ENCODE measurements around the gene GATAD2A.

The GATAD2A gene

GRCh38 chr19:19491321-19492025, 86.0 kb downstream of the GATAD2A start:
- Histone ChIP-seq H3K4me3 (ENCODE audit: low read depth in 1 of 2, low read length in 2 of 2) (no peak overlapping the region), H3K27me3 (ENCODE audit: control insufficient read depth in 1 of 2, insufficient read depth in 2 of 2, low read length in 2 of 2) (no peaks in the 10 kb centered on the region), H3K9ac (ENCODE audit: low read length) (no peak overlapping the region), H3K27ac (ENCODE audit: low read depth, low read length) (no peak overlapping the region), H3K9me3 (ENCODE audit: low read length) (no peaks in the 10 kb centered on the region), H3K36me3 (ENCODE audit: insufficient read depth, low read length) (peaks cover 31% of the 10 kb centered on the region), H3K4me1 (ENCODE audit: insufficient read depth, low read length) (peaks cover 29% of the 10 kb centered on the region)

GRCh38 chr19:19492026-19492610, 86.6 kb downstream of the GATAD2A start:
- Histone ChIP-seq H3K36me3 (ENCODE audit: insufficient read depth, low read length) (peaks cover 36% of the 10 kb centered on the region), H3K4me1 (ENCODE audit: insufficient read depth, low read length) (peaks cover 29% of the 10 kb centered on the region), H3K9me3 (ENCODE audit: low read length) (no peaks in the 10 kb centered on the region), H3K9ac (ENCODE audit: low read length) (no peak overlapping the region), H3K4me3 (ENCODE audit: low read depth in 1 of 2, low read length in 2 of 2) (no peak overlapping the region), H3K27me3 (ENCODE audit: control insufficient read depth in 1 of 2, insufficient read depth in 2 of 2, low read length in 2 of 2) (no peaks in the 10 kb centered on the region), H3K27ac (ENCODE audit: low read depth, low read length) (no peak overlapping the region)

- no peak overlapping the region for H3K9ac ChIP-seq (ENCODE audit: low read length)
Observed at GRCh38 chr19:19493841-19494546, 88.5 kb downstream of the GATAD2A start.

GRCh38 chr19:19495614-19496603, 90.4 kb downstream of the GATAD2A start:
- Histone ChIP-seq H3K4me1 (ENCODE audit: insufficient read depth, low read length) (no peaks in the 10 kb centered on the region), H3K27ac (ENCODE audit: low read depth, low read length) (no peak overlapping the region), H3K27me3 (ENCODE audit: control insufficient read depth in 1 of 2, insufficient read depth in 2 of 2, low read length in 2 of 2) (no peaks in the 10 kb centered on the region), H3K9me3 (ENCODE audit: low read length) (no peaks in the 10 kb centered on the region), H3K36me3 (ENCODE audit: insufficient read depth, low read length) (peaks cover 45% of the 10 kb centered on the region), H3K4me3 (ENCODE audit: low read depth in 1 of 2, low read length in 2 of 2) (no peak overlapping the region), H3K9ac (ENCODE audit: low read length) (no peak overlapping the region)

More at GRCh38 chr19:19493841-19494546, 88.5 kb downstream of the GATAD2A start:
- Histone ChIP-seq H3K36me3 (ENCODE audit: insufficient read depth, low read length) (peaks cover 41% of the 10 kb centered on the region), H3K27me3 (ENCODE audit: control insufficient read depth in 1 of 2, insufficient read depth in 2 of 2, low read length in 2 of 2) (no peaks in the 10 kb centered on the region), H3K9me3 (ENCODE audit: low read length) (no peaks in the 10 kb centered on the region), H3K4me3 (ENCODE audit: low read depth in 1 of 2, low read length in 2 of 2) (no peak overlapping the region), H3K27ac (ENCODE audit: low read depth, low read length) (no peak overlapping the region), H3K4me1 (ENCODE audit: insufficient read depth, low read length) (peaks cover 17% of the 10 kb centered on the region)

GRCh38 chr19:19498255-19498991, 92.9 kb downstream of the GATAD2A start:
- H3K4me3 ChIP-seq (ENCODE audit: low read depth in 1 of 2, low read length in 2 of 2): no peak overlapping the region
- peaks cover 59% of the 10 kb centered on the region for H3K36me3 ChIP-seq (ENCODE audit: insufficient read depth, low read length)
- H3K9ac ChIP-seq (ENCODE audit: low read length): no peak overlapping the region
- no peaks in the 10 kb centered on the region for H3K27me3 ChIP-seq (ENCODE audit: control insufficient read depth in 1 of 2, insufficient read depth in 2 of 2, low read length in 2 of 2)
- no peak overlapping the region for H3K27ac ChIP-seq (ENCODE audit: low read depth, low read length)
- no peaks in the 10 kb centered on the region for H3K9me3 ChIP-seq (ENCODE audit: low read length)
- H3K4me1 ChIP-seq (ENCODE audit: insufficient read depth, low read length): no peaks in the 10 kb centered on the region

- Histone ChIP-seq H3K27me3 (ENCODE audit: control insufficient read depth in 1 of 2, insufficient read depth in 2 of 2, low read length in 2 of 2) (no peaks in the 10 kb centered on the region), H3K27ac (ENCODE audit: low read depth, low read length) (no peak overlapping the region), H3K9ac (ENCODE audit: low read length) (no peak overlapping the region), H3K4me1 (ENCODE audit: insufficient read depth, low read length) (no peaks in the 10 kb centered on the region), H3K9me3 (ENCODE audit: low read length) (no peaks in the 10 kb centered on the region), H3K4me3 (ENCODE audit: low read depth in 1 of 2, low read length in 2 of 2) (no peak overlapping the region), H3K36me3 (ENCODE audit: insufficient read depth, low read length) (peaks cover 60% of the 10 kb centered on the region)
Observed at GRCh38 chr19:19499272-19499995, 94.0 kb downstream of the GATAD2A start.

GRCh38 chr19:19500975-19501644, 95.6 kb downstream of the GATAD2A start:
- Histone ChIP-seq H3K27ac (ENCODE audit: low read depth, low read length) (no peak overlapping the region), H3K27me3 (ENCODE audit: control insufficient read depth in 1 of 2, insufficient read depth in 2 of 2, low read length in 2 of 2) (no peaks in the 10 kb centered on the region), H3K4me1 (ENCODE audit: insufficient read depth, low read length) (no peaks in the 10 kb centered on the region), H3K9me3 (ENCODE audit: low read length) (no peaks in the 10 kb centered on the region), H3K4me3 (ENCODE audit: low read depth in 1 of 2, low read length in 2 of 2) (no peak overlapping the region), H3K36me3 (ENCODE audit: insufficient read depth, low read length) (peaks cover 62% of the 10 kb centered on the region), H3K9ac (ENCODE audit: low read length) (no peak overlapping the region)

- Histone ChIP-seq H3K27me3 (ENCODE audit: control insufficient read depth in 1 of 2, insufficient read depth in 2 of 2, low read length in 2 of 2) (no peaks in the 10 kb centered on the region), H3K36me3 (ENCODE audit: insufficient read depth, low read length) (peaks cover 62% of the 10 kb centered on the region), H3K9me3 (ENCODE audit: low read length) (no peaks in the 10 kb centered on the region), H3K4me1 (ENCODE audit: insufficient read depth, low read length) (no peaks in the 10 kb centered on the region), H3K27ac (ENCODE audit: low read depth, low read length) (no peak overlapping the region), H3K4me3 (ENCODE audit: low read depth in 1 of 2, low read length in 2 of 2) (no peak overlapping the region), H3K9ac (ENCODE audit: low read length) (no peak overlapping the region)
Observed at GRCh38 chr19:19501798-19502197, 96.3 kb downstream of the GATAD2A start.

- Histone ChIP-seq H3K4me1 (ENCODE audit: insufficient read depth, low read length) (no peaks in the 10 kb centered on the region), H3K27ac (ENCODE audit: low read depth, low read length) (no peak overlapping the region), H3K4me3 (ENCODE audit: low read depth in 1 of 2, low read length in 2 of 2) (no peak overlapping the region), H3K9me3 (ENCODE audit: low read length) (no peaks in the 10 kb centered on the region), H3K9ac (ENCODE audit: low read length) (no peak overlapping the region), H3K27me3 (ENCODE audit: control insufficient read depth in 1 of 2, insufficient read depth in 2 of 2, low read length in 2 of 2) (no peaks in the 10 kb centered on the region), H3K36me3 (ENCODE audit: insufficient read depth, low read length) (peaks cover 62% of the 10 kb centered on the region)
Observed at GRCh38 chr19:19502281-19502680, 96.8 kb downstream of the GATAD2A start.
